HepG2 (cell line): ENCODE results near the gene FBXO28. TPM values are rescaled to one million over a fixed set of nuclear protein-coding genes. Genes with fewer than 3 reads are reported as not detected.
A peak's percentile ranks its signal among the peaks of the same experiment; 100 is the strongest.

ENCODE experiments used
- CSRNP1 ChIP-seq: sonication (generic); formaldehyde crosslinking; IDR thresholded peaks from 2 replicates; pipeline ENCODE4 v1.8.1; 2023; ENCODE audit warnings: mild to moderate bottlenecking, missing genetic modification reagents
- E2F5 ChIP-seq: sonication (generic); formaldehyde crosslinking; conservative IDR thresholded peaks from 2 replicates; pipeline ENCODE4 v1.4.0; 2020; ENCODE audit warnings: missing genetic modification reagents
- GTF3A ChIP-seq: sonication (generic); formaldehyde crosslinking; conservative IDR thresholded peaks from 2 replicates; pipeline ENCODE4 v1.4.0; 2020; ENCODE audit warnings: mild to moderate bottlenecking, missing genetic modification reagents
- KAT7 ChIP-seq: IDR thresholded peaks from 2 replicates; pipeline ENCODE4 v1.6.1; 2018; ENCODE audit warnings: borderline replicate concordance, missing compliant biosample characterization
- KLF16 ChIP-seq, 2 experiments: sonication (generic) in 1 of 2; formaldehyde crosslinking in 1 of 2; IDR thresholded peaks; 2 replicates each; pipeline versions ENCODE4 v1.6.1 to v1.8.0; 2016 to 2023; ENCODE audit warnings: missing genetic modification reagents in 2 of 2, missing compliant biosample characterization in 1 of 2
- NAIF1 ChIP-seq: sonication (generic); formaldehyde crosslinking; IDR thresholded peaks from 2 replicates; pipeline ENCODE4 v1.5.0; 2020; ENCODE audit warnings: mild to moderate bottlenecking, missing genetic modification reagents, borderline replicate concordance
- PAXIP1 ChIP-seq: sonication (generic); formaldehyde crosslinking; conservative IDR thresholded peaks from 2 replicates; pipeline ENCODE4 v1.4.0; 2020; ENCODE audit warnings: mild to moderate bottlenecking, missing genetic modification reagents, moderate library complexity
- PCBP2 ChIP-seq: fragments of 200-400 bp; formaldehyde crosslinking; optimal IDR thresholded peaks from 2 replicates; pipeline ENCODE3; 2018; ENCODE audit warnings: low read length, low read depth; ENCODE audit not compliant: poor library complexity, severe bottlenecking
- PITX1 ChIP-seq: sonication (generic); formaldehyde crosslinking; IDR thresholded peaks from 2 replicates; pipeline ENCODE4 v1.5.1; 2020; ENCODE audit warnings: mild to moderate bottlenecking, missing genetic modification reagents
- RCOR2 ChIP-seq: IDR thresholded peaks from 2 replicates; pipeline ENCODE4 v1.6.1; 2016; ENCODE audit warnings: missing biosample characterization, missing genetic modification reagents
- SP2 ChIP-seq: sonication (generic); formaldehyde crosslinking; IDR thresholded peaks from 2 replicates; pipeline ENCODE4 v1.5.1; 2020; ENCODE audit warnings: mild to moderate bottlenecking, missing genetic modification reagents
- STAG1 ChIP-seq: sonication (generic); formaldehyde crosslinking; IDR thresholded peaks from 2 replicates; pipeline ENCODE4 v1.4.0; 2020; ENCODE audit warnings: missing genetic modification reagents
- TOPORS ChIP-seq: sonication (generic); formaldehyde crosslinking; IDR thresholded peaks from 2 replicates; pipeline ENCODE4 v1.8.0; 2023; ENCODE audit warnings: mild to moderate bottlenecking, missing genetic modification reagents
- ZBTB2 ChIP-seq: sonication (generic); formaldehyde crosslinking; IDR thresholded peaks from 2 replicates; pipeline ENCODE4 v1.8.0; 2022; ENCODE audit warnings: low read depth, missing genetic modification reagents
- ZBTB7B ChIP-seq: sonication (generic); formaldehyde crosslinking; IDR thresholded peaks from 2 replicates; pipeline ENCODE4 v1.4.0; 2020; ENCODE audit warnings: missing genetic modification reagents
- ZNF264 ChIP-seq: sonication (generic); formaldehyde crosslinking; IDR thresholded peaks from 2 replicates; pipeline ENCODE4 v1.4.0; 2020; ENCODE audit warnings: missing genetic modification reagents
- ZNF337 ChIP-seq: sonication (generic); formaldehyde crosslinking; IDR thresholded peaks from 2 replicates; pipeline ENCODE4 v1.5.1; 2020; ENCODE audit warnings: missing genetic modification reagents, low read depth, mild to moderate bottlenecking, borderline replicate concordance
- ZNF362 ChIP-seq: sonication (generic); formaldehyde crosslinking; IDR thresholded peaks from 2 replicates; pipeline ENCODE4 v1.4.0; 2020; ENCODE audit warnings: missing genetic modification reagents, mild to moderate bottlenecking, borderline replicate concordance
- ZNF510 ChIP-seq: sonication (generic); formaldehyde crosslinking; IDR thresholded peaks from 2 replicates; pipeline ENCODE4 v1.4.0; 2020; ENCODE audit warnings: low read depth, mild to moderate bottlenecking, missing genetic modification reagents
- polyA plus RNA-seq, 8 experiments: library from polyadenylated mRNA; depleted of rRNA in 3 of 8; stranded (reverse) in 7 of 8; unstranded in 1 of 8; fragments of >200 nt; fragmentation: Illumina TruSeq in 4 of 8; extraction: Trizol in 4 of 8; gene quantifications; 2 replicates each; pipeline versions ENCODE4 v1.2.1 to v1.2.3, GENCODE V29; 2011 to 2016; ENCODE audit warnings: low read depth in 4 of 8, missing spikeins in 1 of 8, mixed read lengths in 1 of 8; ENCODE audit not compliant: insufficient read depth in 1 of 8
- total RNA-seq, 5 experiments: library from RNA; depleted of rRNA; stranded (reverse); fragments of >200 nt; fragmentation: Illumina TruSeq; extraction: Trizol; gene quantifications; 2 replicates each; pipeline ENCODE4 v1.2.3, GENCODE V29; 2016; ENCODE audit warnings: low read depth in 1 of 5

Gene FBXO28
- total and polyA plus RNA-seq, 2 of the 13 experiments (the other 11 are each of a cell fraction or from before 2014, with no cell fraction given), result 8.5 to 29.1 TPM

- TF ChIP-seq KLF16 (CRISPR knock-in tag; IDR thresholded peaks at IDR 0.05) (peak in 1 of 2 experiments; percentile 70; a peak in 1 of 4 replicates), PAXIP1 (CRISPR knock-in tag) (no peak), KAT7 (CRISPR knock-in tag) (peak; percentile 88), ZNF362 (CRISPR knock-in tag) (no peak), ZNF510 (no peak), ZNF264 (no peak), ZBTB2 (CRISPR knock-in tag) (no peak), PCBP2 (no peak), PITX1 (CRISPR knock-in tag) (no peak; the same call in 1 of the 2 replicates), SP2 (CRISPR knock-in tag) (peak; percentile 45; the same call in 1 of the 2 replicates), E2F5 (CRISPR knock-in tag) (0 out of 2 replicates have a peak, but pooled peaks have one; percentile 53), STAG1 (CRISPR knock-in tag) (no peak), ZBTB7B (CRISPR knock-in tag) (0 out of 2 replicates have a peak, but pooled peaks have one; percentile 28), GTF3A (no peak), NAIF1 (CRISPR knock-in tag) (no peak), ZNF337 (no peak), TOPORS (CRISPR knock-in tag) (0 out of 2 replicates have a peak, but pooled peaks have one; percentile 9), RCOR2 (CRISPR knock-in tag) (no peak), CSRNP1 (CRISPR knock-in tag) (peak; percentile 72; the same call in 1 of the 2 replicates)
Observed at GRCh38 chr1:224113918-224114786, at the start of gene FBXO28 (continued).
